ENCODE results near the gene DNAAF9. TPM values are rescaled to one million over a fixed set of nuclear protein-coding genes. Genes with fewer than 3 reads are reported as not detected.

The DNAAF9 gene
- total RNA-seq, 5 donors from 2014 or later (not counting 1 experiment from before 2014, with no cell fraction given), result 4.9 to 6.2 (median 5.6) TPM

GRCh38 chr20:3371754-3372153 lies 35.7 kb downstream of the DNAAF9 start:
- no peak for ATAC-seq (replicated peaks in 1 of 4)
- no peaks in the 10 kb centered on the region for H3K27me3 Mint-ChIP-seq
- Histone ChIP-seq H3K27ac (ENCODE audit: low read length) (no peak overlapping the region), H3K27me3 (replicated peaks in 1 of 2; ENCODE audit: control insufficient read depth in 2 of 2, extremely low read depth in 1 of 2, insufficient read depth in 2 of 2, low read length in 1 of 2) (no peaks in the 10 kb centered on the region), H3K4me1 (ENCODE audit: control insufficient read depth in 1 of 2, extremely low read depth in 1 of 2, insufficient read depth in 2 of 2, low read length in 2 of 2) (no peaks in the 10 kb centered on the region), H3K9me3 (no peaks in the 10 kb centered on the region), H3K4me3 (ENCODE audit: control insufficient read depth in 1 of 2, extremely low read depth in 1 of 2, low read length in 1 of 2) (no peak overlapping the region), H3K36me3 (ENCODE audit: control insufficient read depth in 2 of 2, extremely low read depth in 1 of 2, insufficient read depth in 1 of 2, low read length in 1 of 2) (peaks cover 0 to 26% of the 10 kb centered on the region in 2 donors)
- ChIA-PET POLR2A (no interaction called here), CTCF (no interaction called here)
- WGBS (ENCODE audit: insufficient coverage), result no CpG with 5 or more reads among the region's 2 CpGs
- H3K4me1 Mint-ChIP-seq, result peaks cover 3 to 10% (median 5%) of the 10 kb centered on the region in 3 donors
- H3K4me3 Mint-ChIP-seq, result no peak overlapping the region
- H3K27ac Mint-ChIP-seq, result no peak overlapping the region
- H3K9me3 Mint-ChIP-seq, result no peaks in the 10 kb centered on the region
- peaks cover 59% of the 10 kb centered on the region for H3K36me3 Mint-ChIP-seq
- DNase-seq, result no peak

GRCh38 chr20:3367089-3367488 lies 40.4 kb downstream of the DNAAF9 start:
- H3K36me3 Mint-ChIP-seq, result peaks cover 27% of the 10 kb centered on the region
- H3K27ac Mint-ChIP-seq, result no peak overlapping the region
- H3K9me3 Mint-ChIP-seq, result no peaks in the 10 kb centered on the region
- no CpG with 5 or more reads among the region's 3 CpGs for WGBS (ENCODE audit: insufficient coverage)
- no peaks in the 10 kb centered on the region for H3K4me1 ChIP-seq (ENCODE audit: control insufficient read depth in 1 of 2, extremely low read depth in 1 of 2, insufficient read depth in 2 of 2, low read length in 2 of 2)
- H3K27ac ChIP-seq (ENCODE audit: low read length), result no peak overlapping the region
- no peak overlapping the region for H3K4me3 ChIP-seq (ENCODE audit: control insufficient read depth in 1 of 2, extremely low read depth in 1 of 2, low read length in 1 of 2)
- ChIA-PET POLR2A (interaction anchor here (0.6 to 0.7 kb wide), 2 partner anchors 20 to 118 kb away, joined by 4 read pairs; no protein-coding TSS in a partner anchor), CTCF (interaction anchor here in 1 of 2 donors (0.7 kb wide), 1 partner anchor 197 kb away, joined by 3 read pairs; no protein-coding TSS in a partner anchor)
- peaks cover 0 to 4% of the 10 kb centered on the region in 2 donors for H3K36me3 ChIP-seq (ENCODE audit: control insufficient read depth in 2 of 2, extremely low read depth in 1 of 2, insufficient read depth in 1 of 2, low read length in 1 of 2)
- no peaks in the 10 kb centered on the region for H3K27me3 ChIP-seq (replicated peaks in 1 of 2; ENCODE audit: control insufficient read depth in 2 of 2, extremely low read depth in 1 of 2, insufficient read depth in 2 of 2, low read length in 1 of 2)
- no peak for ATAC-seq (replicated peaks in 1 of 4)
- H3K4me3 Mint-ChIP-seq, result no peak overlapping the region
- H3K9me3 ChIP-seq, result no peaks in the 10 kb centered on the region
- H3K27me3 Mint-ChIP-seq, result no peaks in the 10 kb centered on the region
- H3K4me1 Mint-ChIP-seq, result peaks cover 3 to 10% (median 5%) of the 10 kb centered on the region in 3 donors
- no peak for DNase-seq

- CTCF ChIA-PET, result no interaction called here
- POLR2A ChIA-PET, result no interaction called here
These were observed 43.0 kb downstream of the DNAAF9 start for GRCh38 chr20:3364323-3365013.

GRCh38 chr20:3360752-3361151 lies 46.7 kb downstream of the DNAAF9 start:
- H3K36me3 ChIP-seq (ENCODE audit: control insufficient read depth in 2 of 2, extremely low read depth in 1 of 2, insufficient read depth in 1 of 2, low read length in 1 of 2), result peaks cover 0 to 4% of the 10 kb centered on the region in 2 donors
- 100% methylated on average over 2 of the region's 3 CpGs for WGBS (ENCODE audit: insufficient coverage)
- CTCF ChIA-PET, result no interaction called here

More at GRCh38 chr20:3364323-3365013, 43.0 kb downstream of the DNAAF9 start:
- Mint-ChIP-seq H3K27ac (no peak overlapping the region), H3K27me3 (no peaks in the 10 kb centered on the region), H3K36me3 (peaks cover 23% of the 10 kb centered on the region), H3K4me1 (peaks cover 3 to 10% (median 5%) of the 10 kb centered on the region in 3 donors), H3K9me3 (no peaks in the 10 kb centered on the region), H3K4me3 (no peak overlapping the region)
- H3K4me3 ChIP-seq (ENCODE audit: control insufficient read depth in 1 of 2, extremely low read depth in 1 of 2, low read length in 1 of 2), result no peak overlapping the region
- ATAC-seq (replicated peaks in 1 of 4) (no peak), DNase-seq (no peak)
- no peaks in the 10 kb centered on the region for H3K36me3 ChIP-seq (ENCODE audit: control insufficient read depth in 2 of 2, extremely low read depth in 1 of 2, insufficient read depth in 1 of 2, low read length in 1 of 2)
- no peaks in the 10 kb centered on the region for H3K4me1 ChIP-seq (ENCODE audit: control insufficient read depth in 1 of 2, extremely low read depth in 1 of 2, insufficient read depth in 2 of 2, low read length in 2 of 2)
- 100% methylated on average over 1 of the region's 3 CpGs for WGBS (ENCODE audit: insufficient coverage)
- H3K27ac ChIP-seq (ENCODE audit: low read length), result no peak overlapping the region
- no peaks in the 10 kb centered on the region for H3K27me3 ChIP-seq (replicated peaks in 1 of 2; ENCODE audit: control insufficient read depth in 2 of 2, extremely low read depth in 1 of 2, insufficient read depth in 2 of 2, low read length in 1 of 2)
- no peaks in the 10 kb centered on the region for H3K9me3 ChIP-seq

GRCh38 chr20:3358676-3359340 lies 48.7 kb downstream of the DNAAF9 start:
- 98% methylated on average over 4 of the region's 5 CpGs for WGBS (ENCODE audit: insufficient coverage)
- no peak for DNase-seq
- no peak overlapping the region for H3K4me3 Mint-ChIP-seq
- Histone ChIP-seq H3K36me3 (ENCODE audit: control insufficient read depth in 2 of 2, extremely low read depth in 1 of 2, insufficient read depth in 1 of 2, low read length in 1 of 2) (peaks cover 0 to 4% of the 10 kb centered on the region in 2 donors), H3K4me3 (ENCODE audit: control insufficient read depth in 1 of 2, extremely low read depth in 1 of 2, low read length in 1 of 2) (no peak overlapping the region), H3K27ac (ENCODE audit: low read length) (no peak overlapping the region), H3K4me1 (ENCODE audit: control insufficient read depth in 1 of 2, extremely low read depth in 1 of 2, insufficient read depth in 2 of 2, low read length in 2 of 2) (no peaks in the 10 kb centered on the region), H3K27me3 (replicated peaks in 1 of 2; ENCODE audit: control insufficient read depth in 2 of 2, extremely low read depth in 1 of 2, insufficient read depth in 2 of 2, low read length in 1 of 2) (no peaks in the 10 kb centered on the region), H3K9me3 (no peaks in the 10 kb centered on the region)
- no peaks in the 10 kb centered on the region for H3K27me3 Mint-ChIP-seq
- peaks cover 29% of the 10 kb centered on the region for H3K36me3 Mint-ChIP-seq
- no peak for ATAC-seq (replicated peaks in 1 of 4)
- H3K27ac Mint-ChIP-seq, result no peak overlapping the region
- H3K9me3 Mint-ChIP-seq, result no peaks in the 10 kb centered on the region
- no peaks in the 10 kb centered on the region for H3K4me1 Mint-ChIP-seq
- CTCF ChIA-PET, result interaction anchor here in 1 of 2 donors (0.6 kb wide), 1 partner anchor 60 kb away, joined by 10 read pairs; no protein-coding TSS in a partner anchor
- POLR2A ChIA-PET, result no interaction called here

More at GRCh38 chr20:3360752-3361151, 46.7 kb downstream of the DNAAF9 start:
- no peak overlapping the region for H3K4me3 ChIP-seq (ENCODE audit: control insufficient read depth in 1 of 2, extremely low read depth in 1 of 2, low read length in 1 of 2)
- ATAC-seq (replicated peaks in 1 of 4) (no peak), DNase-seq (no peak)
- no peak overlapping the region for H3K27ac ChIP-seq (ENCODE audit: low read length)
- Mint-ChIP-seq H3K27me3 (no peaks in the 10 kb centered on the region), H3K4me1 (no peaks in the 10 kb centered on the region), H3K27ac (no peak overlapping the region), H3K36me3 (peaks cover 31% of the 10 kb centered on the region), H3K4me3 (no peak overlapping the region), H3K9me3 (no peaks in the 10 kb centered on the region)
- H3K9me3 ChIP-seq, result no peaks in the 10 kb centered on the region
- POLR2A ChIA-PET, result no interaction called here
- H3K27me3 ChIP-seq (replicated peaks in 1 of 2; ENCODE audit: control insufficient read depth in 2 of 2, extremely low read depth in 1 of 2, insufficient read depth in 2 of 2, low read length in 1 of 2), result no peaks in the 10 kb centered on the region
- no peaks in the 10 kb centered on the region for H3K4me1 ChIP-seq (ENCODE audit: control insufficient read depth in 1 of 2, extremely low read depth in 1 of 2, insufficient read depth in 2 of 2, low read length in 2 of 2)

Data from T-cell (primary cell).